IPS DF 4.7 (cell line): ENCODE measurements around the gene MAOB.

Experiments
- DNase-seq: peaks from one replicate; pipeline ENCODE4 v3.0.0-alpha.2; 2013; ENCODE audit warnings: low spot score; ENCODE audit errors: extremely low read depth

MAOB gene

DNA sequence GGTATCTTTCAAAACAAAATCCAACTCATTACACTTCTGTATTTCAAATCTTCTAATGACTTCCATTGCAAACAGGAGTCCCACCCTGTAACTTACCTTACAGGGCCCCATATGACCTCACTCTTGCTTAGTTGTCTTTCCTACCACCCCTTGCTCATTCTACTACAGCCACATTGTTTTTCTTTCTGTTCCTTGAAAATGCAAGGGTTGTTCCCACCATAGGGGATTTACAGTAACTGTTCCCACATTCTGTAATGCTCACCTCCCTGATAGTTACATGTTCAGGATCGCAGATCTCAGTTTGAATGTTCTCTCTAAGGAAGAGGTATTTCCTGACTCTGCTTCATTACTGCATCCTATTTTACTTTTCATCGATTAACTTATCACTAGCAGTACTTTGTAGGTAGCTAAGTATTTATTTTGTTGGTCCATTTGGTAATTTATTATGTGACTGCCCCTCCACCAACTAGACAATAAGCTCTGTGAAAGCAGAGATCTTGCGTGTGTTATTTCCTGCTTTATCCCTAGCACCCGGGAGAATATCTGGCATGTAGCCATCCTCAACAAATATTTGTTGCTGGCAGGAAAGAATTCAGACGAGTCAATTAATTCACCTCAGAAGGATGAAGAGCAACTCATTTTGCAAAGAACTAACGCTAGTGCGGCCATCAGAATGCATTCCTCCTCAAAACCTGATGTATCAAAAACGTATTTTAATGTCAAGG is 21.4 kb downstream of the MAOB start:
- no peak for DNase-seq

DNA sequence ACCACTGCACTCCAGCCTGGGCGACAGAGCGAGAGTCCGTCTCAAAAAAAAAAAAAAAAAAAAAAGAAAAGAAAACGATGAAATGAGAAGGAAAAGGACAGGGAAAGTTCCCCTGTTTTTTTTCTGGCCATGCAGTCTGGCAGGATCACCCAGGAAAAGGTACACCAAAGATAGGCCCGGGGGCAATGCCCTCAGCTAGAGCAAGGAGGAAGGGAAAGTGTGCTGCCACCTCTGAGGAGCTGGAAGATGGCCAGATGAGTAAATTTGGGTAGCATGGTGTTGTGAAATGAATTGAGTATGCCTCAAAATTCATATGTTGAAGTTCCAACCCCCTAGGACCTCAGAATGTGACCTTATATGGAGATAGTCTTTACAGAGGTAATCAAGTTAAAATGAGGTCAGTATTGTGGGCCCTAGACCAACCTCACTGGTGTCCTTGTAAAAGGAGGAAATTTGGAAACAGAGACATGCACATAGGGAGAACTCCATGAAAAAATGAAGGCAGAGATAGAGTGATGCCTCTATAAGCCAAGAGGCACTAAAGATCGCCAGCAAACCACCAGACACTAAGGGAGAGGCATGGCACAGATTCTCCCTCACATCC is 28.9 kb downstream of the MAOB start:
- DNase-seq = no peak

DNA sequence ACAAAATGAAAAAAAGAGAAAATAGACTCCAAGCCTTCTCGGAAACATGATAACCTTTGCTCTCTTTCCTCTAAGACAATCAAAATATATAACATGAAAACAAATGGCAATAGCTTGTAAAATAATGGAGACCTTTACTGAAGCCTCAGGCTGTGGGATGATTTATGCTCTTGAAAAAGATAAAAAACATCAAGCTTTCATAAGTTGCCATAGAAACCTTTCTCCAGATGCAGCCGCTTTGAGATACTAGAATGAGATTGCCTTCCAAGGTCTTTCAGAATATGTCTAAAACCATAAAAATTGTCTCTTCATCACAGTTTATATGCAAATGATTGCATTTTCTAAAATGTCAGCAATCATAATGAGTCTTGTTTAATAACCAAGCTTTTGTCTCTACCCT is 31.6 kb downstream of the MAOB start:
- DNase-seq = no peak

GRCh38 chrX:43849173-43849572 is 33.1 kb downstream of the MAOB start:
- no peak for DNase-seq

- DNase-seq = no peak
Observed at GRCh38 chrX:43847352-43847751, 34.9 kb downstream of the MAOB start.

DNA sequence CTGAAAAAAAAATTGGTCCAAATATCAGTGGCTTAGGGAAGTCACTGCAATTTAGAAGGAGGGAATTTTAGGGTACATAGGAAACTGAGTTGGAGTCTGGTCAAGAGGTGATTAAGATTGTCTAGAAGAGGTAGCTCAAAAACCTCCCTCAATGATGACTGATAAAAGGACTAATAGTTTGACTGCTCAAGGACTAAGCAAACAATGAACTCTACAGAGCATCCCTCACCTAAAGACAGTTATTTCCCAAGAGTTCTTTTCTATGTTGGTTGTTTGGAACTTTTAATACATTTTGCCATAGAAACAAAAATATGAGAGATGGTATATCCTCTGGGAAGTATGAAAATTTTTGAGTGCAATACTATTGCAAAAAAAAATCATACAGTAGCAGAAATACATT is 35.7 kb downstream of the MAOB start:
- DNase-seq = no peak

- DNase-seq = no peak
Observed at GRCh38 chrX:43845776-43846175, 36.5 kb downstream of the MAOB start.

GRCh38 chrX:43840265-43840664 is 42.0 kb downstream of the MAOB start:
- no peak for DNase-seq

DNA sequence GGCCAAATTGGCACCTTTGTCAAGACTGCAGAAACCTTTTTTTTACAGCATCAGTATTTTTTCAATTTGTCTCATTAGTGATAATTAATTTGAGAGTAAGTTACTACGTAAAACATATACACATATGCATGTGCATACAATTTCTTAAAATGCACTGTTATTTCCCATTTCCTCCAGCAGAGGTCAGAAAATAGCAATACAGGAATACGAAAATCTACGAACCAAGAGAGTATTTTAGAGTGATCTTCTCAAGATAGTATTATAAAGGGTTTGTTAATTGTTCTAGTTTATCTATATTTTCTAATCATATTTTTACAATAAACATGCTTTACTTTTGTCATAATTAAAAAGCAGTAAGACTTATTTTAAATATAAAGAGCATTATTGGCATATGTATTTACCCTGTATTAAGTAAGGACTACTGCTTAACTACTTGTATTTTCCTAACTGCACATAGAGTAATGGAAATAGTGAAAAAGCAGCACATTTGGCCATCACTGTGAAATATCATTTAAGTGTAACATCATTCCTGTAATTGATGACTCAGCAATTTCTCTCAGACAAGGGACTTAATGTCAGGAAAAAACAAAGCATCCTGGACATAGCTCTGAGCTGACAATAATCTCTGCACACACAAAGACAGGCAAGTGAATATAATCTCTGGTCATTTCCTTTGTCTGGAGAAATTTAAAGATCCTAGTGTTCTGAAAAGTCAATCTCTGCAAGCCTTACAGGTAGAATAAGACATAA is 45.6 kb downstream of the MAOB start:
- no peak for DNase-seq

DNA sequence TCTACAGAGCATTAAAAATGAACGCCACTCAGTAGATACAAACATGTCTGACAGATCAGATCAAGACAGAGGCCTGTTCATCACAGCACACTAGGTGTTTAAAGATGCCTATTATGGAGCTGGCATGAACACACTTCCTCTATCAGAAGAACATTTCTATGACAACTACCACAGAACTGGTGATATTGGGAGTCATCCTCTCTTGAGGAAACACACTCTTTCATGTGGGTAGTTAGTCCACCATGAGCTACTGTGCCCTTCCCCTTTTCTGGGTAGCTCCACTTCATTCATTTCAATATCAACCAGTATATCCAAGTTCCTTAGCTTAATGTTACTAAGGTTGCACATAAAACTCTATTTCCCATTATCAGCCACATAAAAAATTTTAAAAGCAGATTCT is 46.7 kb downstream of the MAOB start:
- no peak for DNase-seq

DNA sequence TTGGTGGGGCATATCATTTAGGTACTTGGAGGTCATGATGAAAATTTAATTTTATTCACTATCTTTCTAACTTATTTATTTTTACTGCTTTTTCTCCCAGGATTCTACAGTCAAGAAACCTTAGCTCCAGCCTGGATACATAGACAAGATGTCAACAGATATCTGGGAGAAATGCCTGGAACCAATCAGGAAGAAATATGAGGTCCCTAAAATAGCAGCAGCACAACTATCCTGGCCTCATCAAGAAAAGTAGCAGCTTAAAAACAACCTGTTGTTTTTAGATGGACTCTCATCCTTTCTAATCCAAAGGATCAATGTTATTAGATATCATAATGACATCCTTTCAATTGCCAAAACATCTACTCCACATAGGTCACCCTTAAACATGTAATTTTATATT is 54.5 kb downstream of the MAOB start:
- no peak for DNase-seq

GRCh38 chrX:43822014-43822413 is 60.2 kb downstream of the MAOB start:
- no peak for DNase-seq

- no peak for DNase-seq
Observed at GRCh38 chrX:43817444-43817843, 64.8 kb downstream of the MAOB start.

- no peak for DNase-seq
Observed at GRCh38 chrX:43815209-43815608, 67.0 kb downstream of the MAOB start.

DNA sequence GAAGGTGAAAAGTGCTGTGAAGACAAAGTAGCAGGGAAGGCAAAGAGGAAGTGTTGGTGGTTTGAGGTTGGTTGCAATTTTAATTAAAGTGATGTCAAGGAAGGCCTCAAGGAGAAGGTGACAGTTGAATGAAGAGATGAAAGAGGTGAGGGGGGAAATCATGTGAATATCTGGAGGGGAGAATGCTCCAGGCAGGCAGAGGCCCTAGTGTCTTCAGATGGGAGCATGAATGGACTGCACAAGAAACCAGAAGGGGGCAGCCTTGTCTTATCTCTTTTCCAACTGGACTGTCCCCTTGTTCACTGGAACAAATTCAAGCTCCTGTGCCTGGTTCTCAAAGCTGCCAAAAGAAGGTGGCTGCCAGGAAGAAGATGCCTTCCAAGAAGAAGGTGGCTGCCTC is 68.4 kb downstream of the MAOB start:
- peak; percentile 22 for DNase-seq

DNA sequence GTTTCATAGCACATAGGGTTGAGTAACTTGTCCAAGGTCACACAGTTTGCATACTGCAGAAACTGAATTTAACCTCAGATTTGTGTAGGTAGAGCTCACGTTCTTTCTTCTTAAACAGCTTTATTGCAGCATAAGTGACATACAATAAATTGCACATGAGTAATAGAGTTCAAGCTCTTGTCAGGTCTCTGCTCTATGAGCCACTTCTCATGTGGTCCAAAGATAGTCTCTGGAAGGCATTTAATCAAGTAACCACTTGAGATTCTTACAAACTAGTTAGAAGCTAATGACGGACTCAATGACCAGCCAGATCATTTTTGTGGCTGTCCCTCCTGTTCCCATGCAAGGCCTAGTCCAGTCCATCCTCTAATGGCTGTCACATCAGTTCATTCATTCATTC is 68.9 kb downstream of the MAOB start:
- no peak for DNase-seq

- no peak for DNase-seq
Observed at GRCh38 chrX:43809463-43809862, 72.8 kb downstream of the MAOB start.

DNA sequence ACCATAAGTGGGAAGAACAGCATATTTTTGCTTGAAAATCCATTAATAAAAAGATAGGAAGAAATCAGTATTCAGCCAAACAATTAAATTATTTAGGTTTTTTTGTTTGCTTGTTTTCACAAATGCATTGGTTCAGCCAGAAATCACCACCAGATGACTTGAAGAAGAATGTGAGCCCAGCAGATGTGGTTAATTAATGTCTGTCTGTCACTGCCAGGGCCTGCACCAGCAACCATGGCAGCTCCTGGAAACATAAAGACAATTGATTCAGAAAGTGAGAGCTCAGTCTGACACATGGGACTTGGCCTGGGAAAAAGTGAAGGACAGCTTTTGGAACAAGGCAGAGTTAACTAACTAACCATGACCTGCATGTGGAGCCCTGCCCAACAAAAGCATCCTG is 74.0 kb downstream of the MAOB start:
- no peak for DNase-seq

DNA sequence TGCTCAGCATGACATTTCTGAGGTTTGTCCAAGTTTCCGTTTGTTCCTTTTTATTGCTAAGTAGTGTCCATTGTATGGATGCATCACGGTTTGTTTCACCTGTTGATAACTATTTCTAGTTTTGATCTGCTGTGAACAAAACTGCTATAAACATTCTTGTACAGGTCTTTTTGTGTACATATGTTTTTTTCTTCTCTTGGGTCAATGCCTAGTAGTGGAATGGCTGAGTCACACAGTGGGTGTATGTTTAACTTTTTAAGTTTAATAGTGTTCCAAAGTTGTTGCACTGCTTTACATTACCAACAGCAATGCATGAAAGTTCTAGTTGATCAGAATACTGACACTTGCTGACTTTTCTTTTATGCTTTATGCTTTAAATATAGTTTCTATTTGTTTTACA is 76.7 kb downstream of the MAOB start:
- no peak for DNase-seq

DNA sequence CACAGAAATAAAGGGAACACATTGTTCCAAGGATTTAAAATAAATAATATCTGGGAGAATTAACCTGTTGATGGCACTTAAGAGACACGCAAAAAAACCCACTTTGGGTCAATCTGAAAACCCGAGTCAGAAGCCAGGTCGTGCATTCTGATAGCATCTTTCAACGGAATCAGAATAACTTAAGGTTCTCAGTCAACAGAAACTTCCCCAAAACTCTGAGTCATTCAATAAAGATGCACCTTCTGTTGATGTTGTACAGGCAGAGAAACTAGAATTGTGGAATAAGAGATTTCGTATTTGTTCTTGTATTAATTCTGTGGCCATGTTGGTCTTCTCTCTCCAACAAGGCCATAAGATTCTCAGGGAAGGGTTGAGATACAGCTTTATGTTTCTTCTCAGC is 78.2 kb downstream of the MAOB start:
- no peak for DNase-seq

DNA sequence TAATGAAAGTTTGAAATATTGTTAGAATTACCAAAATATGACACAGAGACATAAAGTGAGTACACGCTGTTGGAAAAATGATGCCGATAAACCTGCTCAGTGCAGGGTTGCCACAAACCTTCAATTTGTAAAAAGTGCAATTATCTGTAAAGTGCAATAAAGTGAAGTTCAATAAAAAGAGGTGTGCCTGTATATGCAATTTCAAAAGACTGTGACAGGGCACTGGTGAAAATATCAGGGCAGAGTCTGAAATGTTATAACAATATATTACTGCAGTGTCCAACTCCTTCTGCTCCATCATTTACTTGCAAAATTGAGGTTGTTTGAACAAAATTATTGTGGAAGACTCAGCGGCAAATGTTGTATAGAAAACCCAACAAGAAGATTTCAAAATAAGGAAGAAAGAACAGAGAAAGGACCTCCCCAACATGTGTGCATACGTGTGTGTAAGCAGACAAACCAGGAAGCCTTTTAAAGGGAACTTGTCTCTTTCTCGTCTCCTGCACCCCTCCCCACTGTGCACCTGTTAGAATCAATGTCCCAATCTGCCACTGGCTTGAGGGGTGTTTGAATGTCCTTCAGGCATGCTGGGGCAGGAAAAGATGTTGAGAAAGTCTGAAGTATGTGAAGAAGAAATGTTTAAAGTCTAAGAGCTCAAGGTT is 96.2 kb downstream of the MAOB start:
- no peak for DNase-seq

DNA sequence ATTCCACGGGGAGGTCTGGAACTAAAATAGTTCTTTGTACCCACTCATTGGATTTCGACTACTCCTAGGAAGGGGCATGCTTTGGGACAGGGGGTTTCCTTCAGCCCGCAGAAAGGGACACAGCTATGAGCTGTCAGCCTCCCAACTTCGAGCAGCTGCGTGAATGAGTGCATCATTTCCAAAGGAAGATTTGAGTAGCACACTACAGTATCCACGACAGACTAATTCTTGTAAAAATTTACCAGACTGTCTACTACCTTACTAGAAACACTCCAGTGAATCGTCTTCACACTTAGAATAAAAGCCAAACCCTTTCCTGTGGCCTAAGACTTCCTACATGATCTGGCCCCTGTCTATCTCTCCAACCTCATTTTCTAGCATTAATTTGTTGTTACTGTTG is 124.2 kb downstream of the MAOB start:
- DNase-seq = no peak
